ENCODE data around the gene MAN2B1.
A peak's percentile ranks its signal among the peaks of the same experiment; 100 is the strongest.

The MAN2B1 gene

DNA sequence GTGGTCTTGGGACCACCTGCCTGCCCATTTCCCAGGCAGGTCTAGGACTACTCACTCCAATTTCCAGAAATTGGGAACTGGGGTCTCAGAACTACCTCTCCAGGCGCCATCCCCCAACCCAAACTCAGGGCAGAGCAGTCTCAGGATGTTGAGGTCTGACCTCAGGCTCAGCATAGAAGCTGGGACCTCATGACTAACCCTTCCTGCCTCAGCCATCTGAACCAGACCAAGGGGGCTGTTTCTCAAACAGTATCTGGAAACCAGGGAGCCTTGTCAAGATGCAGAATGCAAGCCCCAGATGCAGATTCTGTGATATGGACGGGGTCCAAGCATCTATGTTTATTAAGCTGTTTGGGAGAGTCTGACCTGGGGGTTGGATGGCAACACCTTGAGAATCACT, 28.6 kb upstream of the MAN2B1 start:
- Histone ChIP-seq H3K27ac (ENCODE audit: low read depth, low read length) (no peak overlapping the region), H3K79me2 (ENCODE audit: control insufficient read depth, low read length) (peaks cover 4% of the 10 kb centered on the region), H4K20me1 (ENCODE audit: control insufficient read depth, insufficient read depth, low read depth, low read length) (no peaks in the 10 kb centered on the region), H3K9me2 (replicated peaks; ENCODE audit: control insufficient read depth, low read length) (no peaks in the 10 kb centered on the region), H3K4me3 (ENCODE audit: low read length) (peak overlapping the region; percentile 86; the same call in 1 of the 2 replicates), H3K9me3 (ENCODE audit: control insufficient read depth, insufficient read depth, low read length) (no peaks in the 10 kb centered on the region), H3K4me1 (ENCODE audit: control insufficient read depth, low read length) (peaks cover 31% of the 10 kb centered on the region), H3K36me3 (ENCODE audit: control insufficient read depth, low read length) (peaks cover 11% of the 10 kb centered on the region), H3K27me3 (ENCODE audit: control insufficient read depth, low read length) (no peaks in the 10 kb centered on the region), H3K4me2 (ENCODE audit: low read length) (peak overlapping the region; percentile 94), H3F3A (ENCODE audit: control insufficient read depth, insufficient read depth) (peaks cover 24% of the 10 kb centered on the region)
- no peak for TF ChIP-seq EZH2phosphoT487 (IDR thresholded peaks at IDR 0.05; ENCODE audit: borderline replicate concordance, low read length)
- TF ChIP-seq, protein P1, sequence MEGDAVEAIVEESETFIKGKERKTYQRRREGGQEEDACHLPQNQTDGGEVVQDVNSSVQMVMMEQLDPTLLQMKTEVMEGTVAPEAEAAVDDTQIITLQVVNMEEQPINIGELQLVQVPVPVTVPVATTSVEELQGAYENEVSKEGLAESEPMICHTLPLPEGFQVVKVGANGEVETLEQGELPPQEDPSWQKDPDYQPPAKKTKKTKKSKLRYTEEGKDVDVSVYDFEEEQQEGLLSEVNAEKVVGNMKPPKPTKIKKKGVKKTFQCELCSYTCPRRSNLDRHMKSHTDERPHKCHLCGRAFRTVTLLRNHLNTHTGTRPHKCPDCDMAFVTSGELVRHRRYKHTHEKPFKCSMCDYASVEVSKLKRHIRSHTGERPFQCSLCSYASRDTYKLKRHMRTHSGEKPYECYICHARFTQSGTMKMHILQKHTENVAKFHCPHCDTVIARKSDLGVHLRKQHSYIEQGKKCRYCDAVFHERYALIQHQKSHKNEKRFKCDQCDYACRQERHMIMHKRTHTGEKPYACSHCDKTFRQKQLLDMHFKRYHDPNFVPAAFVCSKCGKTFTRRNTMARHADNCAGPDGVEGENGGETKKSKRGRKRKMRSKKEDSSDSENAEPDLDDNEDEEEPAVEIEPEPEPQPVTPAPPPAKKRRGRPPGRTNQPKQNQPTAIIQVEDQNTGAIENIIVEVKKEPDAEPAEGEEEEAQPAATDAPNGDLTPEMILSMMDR (IDR thresholded peaks at IDR 0.05; ENCODE audit: low read depth, low read length, poor library complexity, severe bottlenecking) = no peak

DNA sequence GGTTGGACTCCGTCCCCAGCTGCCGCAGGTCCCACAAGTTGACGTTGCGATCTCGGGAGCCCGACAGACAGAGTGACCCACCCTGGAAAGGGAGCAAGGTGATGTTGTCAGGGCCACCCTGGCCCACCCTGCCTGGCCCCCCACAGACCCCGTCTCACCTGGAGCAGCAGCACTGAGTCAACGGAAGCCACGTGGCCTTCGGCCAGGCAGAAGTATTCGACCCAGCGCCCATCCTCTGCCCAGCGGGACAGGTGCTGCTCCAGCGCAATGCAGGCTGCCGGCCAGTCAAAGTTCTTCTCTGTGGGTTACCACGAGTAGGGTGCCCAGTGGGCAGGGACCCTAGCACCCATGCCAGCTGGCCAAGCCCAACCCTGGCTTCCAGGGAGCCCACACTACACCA, 28.1 kb upstream of the MAN2B1 start:
- Histone ChIP-seq H4K20me1 (ENCODE audit: control insufficient read depth, insufficient read depth, low read depth, low read length) (no peaks in the 10 kb centered on the region), H3K4me3 (ENCODE audit: low read length) (no peak overlapping the region), H3K27me3 (ENCODE audit: control insufficient read depth, low read length) (no peaks in the 10 kb centered on the region), H3K9me3 (ENCODE audit: control insufficient read depth, insufficient read depth, low read length) (no peaks in the 10 kb centered on the region), H3K4me1 (ENCODE audit: control insufficient read depth, low read length) (peaks cover 31% of the 10 kb centered on the region), H3K27ac (ENCODE audit: low read depth, low read length) (no peak overlapping the region), H3K36me3 (ENCODE audit: control insufficient read depth, low read length) (peaks cover 6% of the 10 kb centered on the region), H3K9me2 (replicated peaks; ENCODE audit: control insufficient read depth, low read length) (no peaks in the 10 kb centered on the region), H3K79me2 (ENCODE audit: control insufficient read depth, low read length) (peaks cover 4% of the 10 kb centered on the region), H3K4me2 (ENCODE audit: low read length) (no peak overlapping the region), H3F3A (ENCODE audit: control insufficient read depth, insufficient read depth) (peaks cover 20% of the 10 kb centered on the region)
- TF ChIP-seq, protein P1 (IDR thresholded peaks at IDR 0.05; ENCODE audit: low read depth, low read length, poor library complexity, severe bottlenecking) = no peak
- no peak for TF ChIP-seq EZH2phosphoT487 (IDR thresholded peaks at IDR 0.05; ENCODE audit: borderline replicate concordance, low read length)

- TF ChIP-seq, protein P1 (IDR thresholded peaks at IDR 0.05; ENCODE audit: low read depth, low read length, poor library complexity, severe bottlenecking) = no peak
- no peak for TF ChIP-seq EZH2phosphoT487 (IDR thresholded peaks at IDR 0.05; ENCODE audit: borderline replicate concordance, low read length)
- no peaks in the 10 kb centered on the region for H3K9me3 ChIP-seq (ENCODE audit: control insufficient read depth, insufficient read depth, low read length)
- peaks cover 11% of the 10 kb centered on the region for H3F3A ChIP-seq (ENCODE audit: control insufficient read depth, insufficient read depth)
- H3K27me3 ChIP-seq (ENCODE audit: control insufficient read depth, low read length) = no peaks in the 10 kb centered on the region
- H3K4me2 ChIP-seq (ENCODE audit: low read length) = no peak overlapping the region
- H3K36me3 ChIP-seq (ENCODE audit: control insufficient read depth, low read length) = no peaks in the 10 kb centered on the region
- no peak overlapping the region for H3K27ac ChIP-seq (ENCODE audit: low read depth, low read length)
- peaks cover 23% of the 10 kb centered on the region for H3K4me1 ChIP-seq (ENCODE audit: control insufficient read depth, low read length)
- H3K9me2 ChIP-seq (replicated peaks; ENCODE audit: control insufficient read depth, low read length) = no peaks in the 10 kb centered on the region
- H4K20me1 ChIP-seq (ENCODE audit: control insufficient read depth, insufficient read depth, low read depth, low read length) = no peaks in the 10 kb centered on the region
- H3K79me2 ChIP-seq (ENCODE audit: control insufficient read depth, low read length) = peaks cover 4% of the 10 kb centered on the region
- no peak overlapping the region for H3K4me3 ChIP-seq (ENCODE audit: low read length)
These were observed 26.4 kb upstream of the MAN2B1 start for GRCh38 chr19:12692960-12693359.

Data from DOHH2 (cell line).